Lung (tissue), 12 donors: ENCODE measurements around the gene MRPL39. TPM values are rescaled to one million over a fixed set of nuclear protein-coding genes. Genes with fewer than 3 reads are reported as not detected.

ENCODE experiments used
- ATAC-seq: fragments of 200-7000 bp; cut with Tn5 transposase; one replicate; pipeline ENCODE4 v1.9.1; 2020; ENCODE audit warnings: moderate number of reproducible peaks; ENCODE audit not compliant: insufficient read depth, low FRiP score
- DNase-seq, 3 donors: peaks; one replicate each; pipeline ENCODE4 v3.0.0-alpha.2; 2013 to 2017
- H3K27ac ChIP-seq, 2 donors: one replicate each; pipeline ENCODE4 v1.5.1; 2013; ENCODE audit warnings: mild to moderate bottlenecking in 2 of 2, moderate library complexity in 2 of 2, control low read depth in 1 of 2, inconsistent platforms in 1 of 2, low read depth in 1 of 2, low read length in 1 of 2
- H3K27me3 ChIP-seq, 3 donors: one replicate each; pipeline ENCODE4 v1.5.1; 2013; ENCODE audit warnings: low read length in 2 of 3; ENCODE audit not compliant: control insufficient read depth in 3 of 3, insufficient read depth in 3 of 3
- H3K36me3 ChIP-seq, 4 donors: one replicate each; pipeline ENCODE4 v1.5.1; 2013; ENCODE audit warnings: low read length in 4 of 4, mild to moderate bottlenecking in 1 of 4, moderate library complexity in 1 of 4; ENCODE audit not compliant: control insufficient read depth in 4 of 4, insufficient read depth in 4 of 4
- H3K4me1 ChIP-seq, 5 donors: one replicate each; pipeline ENCODE4 v1.5.1; 2013; ENCODE audit warnings: low read length in 5 of 5, mild to moderate bottlenecking in 2 of 5, moderate library complexity in 1 of 5; ENCODE audit not compliant: control insufficient read depth in 5 of 5, insufficient read depth in 5 of 5
- H3K4me3 ChIP-seq: one replicate; pipeline ENCODE4 v1.5.1; 2013; ENCODE audit warnings: mild to moderate bottlenecking, control low read depth, moderate library complexity
- H3K9ac ChIP-seq, 2 donors: one replicate each; pipeline ENCODE4 v1.5.1; 2013; ENCODE audit warnings: low read length in 2 of 2, control low read depth in 1 of 2; ENCODE audit not compliant: insufficient read depth in 1 of 2
- H3K9me3 ChIP-seq, 4 donors: one replicate each; pipeline ENCODE4 v1.5.1; 2013; ENCODE audit warnings: low read length in 3 of 4, mild to moderate bottlenecking in 1 of 4, moderate library complexity in 1 of 4; ENCODE audit not compliant: control insufficient read depth in 4 of 4, insufficient read depth in 3 of 4
- CTCF ChIP-seq: IDR thresholded peaks from 2 replicates; pipeline ENCODE4 v1.5.1; 2012; ENCODE audit warnings: mild to moderate bottlenecking; ENCODE audit errors: control extremely low read depth, extremely low read depth
- WGBS, 2 donors: extraction: QIAGEN DNeasy Blood & Tissue Kit; methylation state at CpG; one replicate each; pipeline ENCODE4 v1.1.7; 2013; 5-methylcytosine and 5-hydroxymethylcytosine counted together
- polyA plus RNA-seq, 2 donors: library from polyadenylated mRNA; stranded (reverse); fragments of 200-250 nt; gene quantifications; one replicate each; pipeline ENCODE4 v1.2.1, GENCODE V29; 2013
- total RNA-seq, 2 donors: library from RNA; depleted of rRNA in 1 of 2; stranded (reverse); fragments of >200 nt in 1 of 2; gene quantifications; one replicate each; pipeline ENCODE4 v1.2.1, GENCODE V29; 2014 to 2021
- donor health status: control.
- donor health status: control.
- donor health status: Bipolar disorder and iron deficiency.
- donor health status: healthy.
- donor health status: DM: yes; HTN: yes; CAD: no.

Gene MRPL39
- total and polyA plus RNA-seq, 4 donors, result 21.8 to 31.6 (median 29.5) TPM

GRCh38 chr21:25579226-25580013 is 27.9 kb downstream of the MRPL39 start:
- Histone ChIP-seq H3K27me3 (no peaks in the 10 kb centered on the region), H3K27ac (no peak overlapping the region), H3K4me1 (no peaks in the 10 kb centered on the region), H3K4me3 (no peak overlapping the region), H3K9me3 (no peaks in the 10 kb centered on the region), H3K36me3 (peaks cover 0 to 13% (median 8%) of the 10 kb centered on the region in 4 donors), H3K9ac (no peak overlapping the region)
- WGBS, 2 donors, result 72 to 73% methylated on average over 4 of the region's 4 CpGs
- DNase-seq, result no peak
- ATAC-seq, result no peak
- TF ChIP-seq CTCF, result no peak

- 95 to 98% methylated on average over 7 of the region's 7 CpGs for WGBS, 2 donors
Measured at GRCh38 chr21:25578056-25578961, 29.0 kb downstream of the MRPL39 start.

GRCh38 chr21:25577424-25578055 is 29.7 kb downstream of the MRPL39 start:
- DNase-seq (no peak), ATAC-seq (no peak)
- Histone ChIP-seq H3K36me3 (peaks cover 0 to 13% (median 7%) of the 10 kb centered on the region in 4 donors), H3K9me3 (no peaks in the 10 kb centered on the region), H3K27me3 (no peaks in the 10 kb centered on the region), H3K27ac (no peak overlapping the region), H3K4me1 (no peaks in the 10 kb centered on the region), H3K4me3 (no peak overlapping the region), H3K9ac (no peak overlapping the region)
- WGBS, 2 donors, result 86 to 89% methylated on average over 3 of the region's 3 CpGs
- TF ChIP-seq CTCF, result no peak

More at GRCh38 chr21:25578056-25578961, 29.0 kb downstream of the MRPL39 start:
- Histone ChIP-seq H3K4me1 (no peaks in the 10 kb centered on the region), H3K9me3 (no peaks in the 10 kb centered on the region), H3K36me3 (peaks cover 0 to 13% (median 8%) of the 10 kb centered on the region in 4 donors), H3K27ac (no peak overlapping the region), H3K4me3 (no peak overlapping the region), H3K9ac (no peak overlapping the region), H3K27me3 (no peaks in the 10 kb centered on the region)
- no peak for TF ChIP-seq CTCF
- no peak for DNase-seq
- ATAC-seq, result no peak
